Vagina (tissue), 2 donors: Measurements from ENCODE around the gene SEC24C.

ENCODE experiments used
- CTCF ChIP-seq, 3 experiments: fragments of 450-650 bp in 2 of 3; fragments of 200-600 bp in 1 of 3; sonication (generic) in 1 of 3; IDR thresholded peaks; one replicate each; pipeline ENCODE4 v1.5.1; 2017 to 2019; ENCODE audit warnings: antibody characterized with exemption in 3 of 3, mild to moderate bottlenecking in 2 of 3, moderate library complexity in 2 of 3
- POLR2A ChIP-seq, 2 donors: fragments of 450-650 bp; IDR thresholded peaks; one replicate each; pipeline ENCODE4 v1.6.1; 2017; ENCODE audit warnings: antibody characterized with exemption in 2 of 2, mild to moderate bottlenecking in 2 of 2, moderate library complexity in 2 of 2

- TF ChIP-seq POLR2A (IDR thresholded peaks at IDR 0.05), result no peak
- no peak for TF ChIP-seq CTCF (IDR thresholded peaks at IDR 0.05)
Observed at GRCh38 chr10:73743327-73743904, 756 bp upstream of the SEC24C start.
